WTC11 (cell line): Measurements from ENCODE around the gene AIG1. TPM values are rescaled to one million over a fixed set of nuclear protein-coding genes. Genes with fewer than 3 reads are reported as not detected.

ENCODE experiments used
- ATAC-seq: fragments of 200-7000 bp; cut with Tn5 transposase; 2 replicates; pipeline ENCODE4 v1.10.0; 2021; ENCODE audit warnings: mild to moderate bottlenecking, moderate library complexity
- CTCF ChIA-PET: fragments of 300-600 bp; sonication (Branson Sonifier 250); formaldehyde crosslinking; loops from one replicate; lab custom pipeline; 2021; ENCODE audit warnings: antibody characterized with exemption; lab: Charles Lee
- POLR2A ChIA-PET: fragments of 350-600 bp; sonication (Branson Sonifier 250); formaldehyde crosslinking; loops from one replicate; lab custom pipeline; 2021; ENCODE audit warnings: antibody characterized with exemption; lab: Charles Lee
- DNase-seq: peaks from one replicate; pipeline ENCODE4 v3.0.0; 2021; ENCODE audit warnings: low spot score
- H3K27ac Mint-ChIP-seq: 2 replicates; pipeline ENCODE4 v1.8.0; 2021; ENCODE audit warnings: mixed read lengths
- H3K27me3 Mint-ChIP-seq: 2 replicates; pipeline ENCODE4 v1.8.0; 2021; ENCODE audit warnings: low read depth, mild to moderate bottlenecking, moderate library complexity, mixed read lengths
- H3K36me3 Mint-ChIP-seq: 2 replicates; pipeline ENCODE4 v1.8.0; 2021; ENCODE audit warnings: mixed read lengths
- H3K4me1 Mint-ChIP-seq: 2 replicates; pipeline ENCODE4 v1.8.0; 2022; ENCODE audit warnings: mixed read lengths
- H3K4me3 Mint-ChIP-seq: 2 replicates; pipeline ENCODE4 v1.8.0; 2021; ENCODE audit warnings: mild to moderate bottlenecking, moderate library complexity, mixed read lengths
- H3K9me3 Mint-ChIP-seq: 2 replicates; pipeline ENCODE4 v1.8.0; 2021; ENCODE audit warnings: mixed read lengths
- ARID4B ChIP-seq: sonication (generic); formaldehyde crosslinking; IDR thresholded peaks from 2 replicates; pipeline ENCODE4 v1.8.0; 2023; ENCODE audit warnings: missing genetic modification reagents, mild to moderate bottlenecking, borderline replicate concordance
- ATF3 ChIP-seq: sonication (generic); formaldehyde crosslinking; conservative IDR thresholded peaks from 2 replicates; pipeline ENCODE4 v1.8.1; 2022; ENCODE audit warnings: mild to moderate bottlenecking, missing genetic modification reagents
- CTCF ChIP-seq: fragments of 200-600 bp; IDR thresholded peaks from 2 replicates; pipeline ENCODE4 v1.8.0; 2022; ENCODE audit warnings: antibody characterized with exemption
- E2F5 ChIP-seq: sonication (generic); formaldehyde crosslinking; IDR thresholded peaks from 2 replicates; pipeline ENCODE4 v1.8.1; 2022; ENCODE audit warnings: mild to moderate bottlenecking, moderate library complexity, missing genetic modification reagents
- FOXP4 ChIP-seq: sonication (generic); formaldehyde crosslinking; IDR thresholded peaks from 2 replicates; pipeline ENCODE4 v1.8.0; 2022; ENCODE audit warnings: mild to moderate bottlenecking, missing genetic modification reagents
- HMGA2 ChIP-seq: fragments of 250-450 bp; sonication (Bioruptor Pico); IDR thresholded peaks from 2 replicates; pipeline ENCODE4 v1.4.0; 2021; ENCODE audit warnings: mild to moderate bottlenecking, moderate library complexity
- IRF1 ChIP-seq: sonication (generic); formaldehyde crosslinking; IDR thresholded peaks from 2 replicates; pipeline ENCODE4 v1.8.0; 2023; ENCODE audit warnings: missing genetic modification reagents
- JUN ChIP-seq: sonication (generic); formaldehyde crosslinking; IDR thresholded peaks from 2 replicates; pipeline ENCODE4 v1.8.0; 2023; ENCODE audit warnings: mild to moderate bottlenecking, missing genetic modification reagents
- MYBL2 ChIP-seq: sonication (generic); formaldehyde crosslinking; IDR thresholded peaks from 2 replicates; pipeline ENCODE4 v1.8.1; 2023; ENCODE audit warnings: mild to moderate bottlenecking, moderate library complexity, missing genetic modification reagents
- NR2C2 ChIP-seq: sonication (generic); formaldehyde crosslinking; IDR thresholded peaks from 2 replicates; pipeline ENCODE4 v1.8.0; 2022; ENCODE audit warnings: mild to moderate bottlenecking, missing genetic modification reagents
- OVOL2 ChIP-seq: fragments of 250-450 bp; sonication (Bioruptor Pico); IDR thresholded peaks from 2 replicates; pipeline ENCODE4 v1.9.0; 2021; ENCODE audit warnings: mild to moderate bottlenecking, borderline replicate concordance
- PRDM15 ChIP-seq: sonication (generic); formaldehyde crosslinking; IDR thresholded peaks from 2 replicates; pipeline ENCODE4 v1.8.0; 2022; ENCODE audit warnings: missing genetic modification reagents
- SOX15 ChIP-seq: fragments of 250-450 bp; sonication (Bioruptor Pico); IDR thresholded peaks from 2 replicates; pipeline ENCODE4 v1.9.0; 2021; ENCODE audit warnings: mild to moderate bottlenecking
- ZNF219 ChIP-seq: sonication (generic); formaldehyde crosslinking; IDR thresholded peaks from 2 replicates; pipeline ENCODE4 v1.8.0; 2023; ENCODE audit warnings: missing genetic modification reagents, mild to moderate bottlenecking, borderline replicate concordance
- ZNF396 ChIP-seq: fragments of 250-450 bp; sonication (Bioruptor Pico); IDR thresholded peaks from 2 replicates; pipeline ENCODE4 v1.8.0; 2021; ENCODE audit warnings: mild to moderate bottlenecking, moderate library complexity, borderline replicate concordance
- ZNF532 ChIP-seq: fragments of 250-450 bp; sonication (Bioruptor Pico); IDR thresholded peaks from 2 replicates; pipeline ENCODE4 v1.9.0; 2021; ENCODE audit warnings: mild to moderate bottlenecking, borderline replicate concordance
- total RNA-seq: library from RNA; stranded (reverse); gene quantifications from 3 replicates; pipeline ENCODE4 v1.2.3, GENCODE V29; 2021

The AIG1 gene
- total RNA-seq, 1 experiment from 2014 or later, result 38.8 TPM

GRCh38 chr6:143037470-143037869, 23.2 kb upstream of the AIG1 start:
- DNase-seq (no peak), ATAC-seq (no peak)
- POLR2A ChIA-PET, result no interaction called here
- H3K36me3 Mint-ChIP-seq, result no peaks in the 10 kb centered on the region
- TF ChIP-seq OVOL2, result no peak
- CTCF ChIA-PET, result interaction anchor here (0.9 kb wide), 1 partner anchor 215 kb away, joined by 3 read pairs; no protein-coding TSS in a partner anchor
- no peak overlapping the region for H3K4me3 Mint-ChIP-seq
- no peak overlapping the region for H3K27ac Mint-ChIP-seq
- no peaks in the 10 kb centered on the region for H3K27me3 Mint-ChIP-seq
- H3K4me1 Mint-ChIP-seq, result no peaks in the 10 kb centered on the region
- no peaks in the 10 kb centered on the region for H3K9me3 Mint-ChIP-seq

GRCh38 chr6:143038833-143039232, 21.9 kb upstream of the AIG1 start:
- no peak for DNase-seq
- Mint-ChIP-seq H3K36me3 (no peaks in the 10 kb centered on the region), H3K27ac (no peak overlapping the region), H3K9me3 (no peaks in the 10 kb centered on the region), H3K4me3 (no peak overlapping the region), H3K4me1 (no peaks in the 10 kb centered on the region), H3K27me3 (no peaks in the 10 kb centered on the region)
- CTCF ChIA-PET, result no interaction called here
- POLR2A ChIA-PET, result no interaction called here
- peak; percentile 39 for ATAC-seq
- TF ChIP-seq HMGA2 (CRISPR knock-in tag), result no peak
- no peak for TF ChIP-seq SOX15 (CRISPR knock-in tag)
- no peak for TF ChIP-seq E2F5 (CRISPR knock-in tag)
- TF ChIP-seq ZNF396 (CRISPR knock-in tag), result no peak
- no peak for TF ChIP-seq ATF3
- no peak for TF ChIP-seq PRDM15
- no peak for TF ChIP-seq JUN
- TF ChIP-seq IRF1, result no peak
- TF ChIP-seq ZNF532 (CRISPR knock-in tag), result no peak
- TF ChIP-seq NR2C2 (CRISPR knock-in tag), result no peak
- TF ChIP-seq ZNF219 (CRISPR knock-in tag), result no peak
- no peak for TF ChIP-seq OVOL2
- TF ChIP-seq CTCF, result no peak
- TF ChIP-seq MYBL2 (CRISPR knock-in tag), result no peak
- no peak for TF ChIP-seq ARID4B (CRISPR knock-in tag)
- TF ChIP-seq FOXP4 (CRISPR knock-in tag), result no peak
